ENCODE data around the gene SLC25A29. TPM values are rescaled to one million over a fixed set of nuclear protein-coding genes. Genes with fewer than 3 reads are reported as not detected.

SLC25A29 gene
- total and polyA plus RNA-seq, 2 of the 13 experiments (the other 11 are each of a cell fraction or from before 2014, with no cell fraction given), result 12.2 to 17.2 TPM

GRCh38 chr14:100285021-100285912 is 21.0 kb downstream of the SLC25A29 start (continued):
- TF ChIP-seq ZNF318 (CRISPR knock-in tag; IDR thresholded peaks at IDR 0.05), result no peak
- no peak for TF ChIP-seq SMARCC2 (IDR thresholded peaks at IDR 0.05)
- TF ChIP-seq SP1 (IDR thresholded peaks at IDR 0.05), result no peak
- peak; percentile 52; the same call in 1 of the 2 replicates for TF ChIP-seq SP1 (CRISPR knock-in tag; IDR thresholded peaks at IDR 0.05)
- no peak for TF ChIP-seq NR2F2 (IDR thresholded peaks at IDR 0.05; ENCODE audit: borderline replicate concordance, low read depth)
- TF ChIP-seq REXO4 (CRISPR knock-in tag; IDR thresholded peaks at IDR 0.05; ENCODE audit: borderline replicate concordance), result peak; percentile 66; the same call in 1 of the 2 replicates
- TF ChIP-seq ZKSCAN8 (CRISPR knock-in tag; IDR thresholded peaks at IDR 0.05; ENCODE audit: borderline replicate concordance), result no peak
- peak; percentile 84; the same call in 1 of the 2 replicates for TF ChIP-seq ZNF446 (CRISPR knock-in tag; IDR thresholded peaks at IDR 0.05)
- no peak for TF ChIP-seq SSRP1 (CRISPR knock-in tag; IDR thresholded peaks at IDR 0.05)
- peak; percentile 94 for TF ChIP-seq CC2D1A (CRISPR knock-in tag; IDR thresholded peaks at IDR 0.05)
- no peak; the same call in 1 of the 2 replicates for TF ChIP-seq ZNF879 (CRISPR knock-in tag; IDR thresholded peaks at IDR 0.05)
- TF ChIP-seq ATM (IDR thresholded peaks at IDR 0.05; ENCODE audit: borderline replicate concordance), result no peak
- peak; percentile 49 to 62 for TF ChIP-seq POLR2A (IDR thresholded peaks at IDR 0.05; ENCODE audit: insufficient read depth in 1 of 2, low read depth in 2 of 2, low read length in 2 of 2)
- TF ChIP-seq THAP9 (CRISPR knock-in tag; IDR thresholded peaks at IDR 0.05; ENCODE audit: borderline replicate concordance), result peak; percentile 29; the same call in 1 of the 2 replicates
- peak; percentile 74; the same call in 1 of the 2 replicates for TF ChIP-seq ZNF225 (CRISPR knock-in tag; IDR thresholded peaks at IDR 0.05)
- TF ChIP-seq ZNF724P (CRISPR knock-in tag; IDR thresholded peaks at IDR 0.05; ENCODE audit: borderline replicate concordance), result peak; percentile 94
- TF ChIP-seq GPBP1L1 (CRISPR knock-in tag; IDR thresholded peaks at IDR 0.05), result no peak
- no peak for TF ChIP-seq NBN (conservative IDR thresholded peaks at IDR 0.05)
